Trophoblast cell (in vitro differentiated cells and primary cell): Measurements from ENCODE around the gene SAP30BP.

Source experiments
- DNase-seq, 2 donors: peaks; one replicate each; pipeline ENCODE4 v3.0.0-alpha.2; 2016
- H2AFZ ChIP-seq: 2 replicates; pipeline ENCODE4 v1.6.1; 2013; ENCODE audit warnings: low read length, moderate library complexity, mild to moderate bottlenecking; ENCODE audit not compliant: insufficient read depth, poor library complexity
- H2AK5ac ChIP-seq: 2 replicates; pipeline ENCODE4 v1.6.1; 2013; ENCODE audit warnings: mild to moderate bottlenecking, low read length
- H2BK120ac ChIP-seq: 2 replicates; pipeline ENCODE4 v1.6.1; 2013; ENCODE audit warnings: low read length, mild to moderate bottlenecking, moderate library complexity; ENCODE audit not compliant: insufficient read depth, poor library complexity
- H2BK12ac ChIP-seq: 2 replicates; pipeline ENCODE4 v1.6.1; 2013; ENCODE audit warnings: mild to moderate bottlenecking, low read length, moderate library complexity
- H2BK5ac ChIP-seq: 2 replicates; pipeline ENCODE4 v1.6.1; 2013; ENCODE audit warnings: low read length, low read depth, moderate library complexity, mild to moderate bottlenecking; ENCODE audit not compliant: poor library complexity
- H3K14ac ChIP-seq: 2 replicates; pipeline ENCODE4 v1.6.1; 2013; ENCODE audit warnings: mild to moderate bottlenecking, low read length
- H3K18ac ChIP-seq: 2 replicates; pipeline ENCODE4 v1.6.1; 2013; ENCODE audit warnings: mild to moderate bottlenecking, low read length
- H3K23ac ChIP-seq: 2 replicates; pipeline ENCODE4 v1.6.1; 2013; ENCODE audit warnings: low read length
- H3K27ac ChIP-seq: 2 replicates; pipeline ENCODE4 v1.5.1; 2013; ENCODE audit warnings: low read depth, mild to moderate bottlenecking, inconsistent platforms, low read length, moderate library complexity
- H3K27me3 ChIP-seq: 2 replicates; pipeline ENCODE4 v1.6.1; 2013; ENCODE audit warnings: inconsistent platforms, mild to moderate bottlenecking, low read length, moderate library complexity; ENCODE audit not compliant: insufficient read depth
- H3K36me3 ChIP-seq, 2 experiments: 1 replicate in 1 of 2; 2 replicates in 1 of 2; pipeline ENCODE4 v1.6.1; 2013; ENCODE audit warnings: low read length in 2 of 2, mild to moderate bottlenecking in 2 of 2, moderate library complexity in 1 of 2; ENCODE audit not compliant: insufficient read depth in 2 of 2, control insufficient read depth in 1 of 2
- H3K4ac ChIP-seq: 2 replicates; pipeline ENCODE4 v1.6.1; 2013; ENCODE audit warnings: low read depth, mild to moderate bottlenecking, low read length, moderate library complexity
- H3K4me1 ChIP-seq, 2 experiments: 1 replicate in 1 of 2; 2 replicates in 1 of 2; pipeline ENCODE4 v1.6.1; 2013; ENCODE audit warnings: low read length in 2 of 2, mild to moderate bottlenecking in 2 of 2, moderate library complexity in 1 of 2; ENCODE audit not compliant: insufficient read depth in 2 of 2, control insufficient read depth in 1 of 2
- H3K4me2 ChIP-seq: 2 replicates; pipeline ENCODE4 v1.6.1; 2013; ENCODE audit warnings: inconsistent platforms, mild to moderate bottlenecking, low read length, moderate library complexity
- H3K4me3 ChIP-seq: 2 replicates; pipeline ENCODE4 v1.5.1; 2013; ENCODE audit warnings: mild to moderate bottlenecking, low read depth, low read length, inconsistent platforms
- H3K79me1 ChIP-seq: one replicate; pipeline ENCODE4 v1.6.1; 2013; ENCODE audit warnings: low read length
- H3K79me2 ChIP-seq: 2 replicates; pipeline ENCODE4 v1.6.1; 2013; ENCODE audit warnings: low read length, mild to moderate bottlenecking; ENCODE audit not compliant: control insufficient read depth, insufficient read depth, poor library complexity
- H3K9ac ChIP-seq: 2 replicates; pipeline ENCODE4 v1.6.1; 2013; ENCODE audit warnings: mild to moderate bottlenecking, low read length
- H3K9me3 ChIP-seq: 2 replicates; pipeline ENCODE4 v1.6.1; 2013; ENCODE audit warnings: low read depth, mild to moderate bottlenecking, control low read depth, inconsistent platforms, low read length; ENCODE audit not compliant: insufficient read depth
- H4K12ac ChIP-seq: 2 replicates; pipeline ENCODE4 v1.6.1; 2013; ENCODE audit warnings: low read depth, mild to moderate bottlenecking, low read length, moderate library complexity
- H4K8ac ChIP-seq: 2 replicates; pipeline ENCODE4 v1.6.1; 2013; ENCODE audit warnings: low read depth, mild to moderate bottlenecking, low read length, moderate library complexity
- H4K91ac ChIP-seq: one replicate; pipeline ENCODE4 v1.6.1; 2013; ENCODE audit warnings: low read depth, mild to moderate bottlenecking, low read length, moderate library complexity
- WGBS: extraction: QIAGEN DNeasy Blood & Tissue Kit; methylation state at CpG from one replicate; pipeline ENCODE4 v1.1.7; 2013; ENCODE audit warnings: missing lambda C conversion rate; ENCODE audit not compliant: insufficient read length, insufficient coverage; ENCODE audit errors: extremely low coverage; 5-methylcytosine and 5-hydroxymethylcytosine counted together

Gene SAP30BP

DNA sequence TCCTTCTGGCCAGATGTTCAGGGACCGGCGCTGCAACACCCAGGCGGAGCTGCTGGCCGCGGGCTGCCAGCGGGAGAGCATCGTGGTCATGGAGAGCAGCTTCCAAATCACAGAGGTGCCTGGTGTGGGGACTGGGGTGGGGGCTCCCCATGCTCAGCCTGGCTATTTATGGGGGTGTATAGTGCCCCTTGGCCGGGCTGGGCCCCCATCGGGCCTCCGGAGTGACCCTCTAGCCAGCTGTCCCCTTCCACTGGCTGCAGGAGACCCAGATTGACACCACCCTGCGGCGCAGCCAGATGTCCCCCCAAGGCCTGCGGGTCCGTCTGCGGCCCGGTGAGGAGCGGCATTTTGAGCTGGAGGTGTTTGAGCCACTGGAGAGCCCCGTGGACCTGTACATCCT, 60.3 kb downstream of the SAP30BP start:
- Histone ChIP-seq H2BK12ac (no peak overlapping the region), H4K12ac (no peak overlapping the region), H3K4me1 (peaks cover 6 to 12% of the 10 kb centered on the region in 2 experiments), H4K91ac (no peak overlapping the region), H3K27me3 (no peaks in the 10 kb centered on the region), H3K14ac (no peak overlapping the region), H3K18ac (no peak overlapping the region), H3K36me3 (peaks cover 34 to 37% of the 10 kb centered on the region in 2 experiments), H3K27ac (no peak overlapping the region), H2BK120ac (no peak overlapping the region), H2BK5ac (no peak overlapping the region), H3K23ac (no peak overlapping the region), H2AFZ (no peak overlapping the region), H3K9ac (no peak overlapping the region), H3K9me3 (no peaks in the 10 kb centered on the region), H3K79me1 (peaks cover 4% of the 10 kb centered on the region), H3K4ac (no peak overlapping the region), H4K8ac (no peak overlapping the region), H2AK5ac (no peak overlapping the region), H3K4me2 (no peak overlapping the region), H3K79me2 (no peaks in the 10 kb centered on the region), H3K4me3 (no peak overlapping the region)
- DNase-seq, result no peak
- no CpG with 5 or more reads among the region's 18 CpGs for WGBS

DNA sequence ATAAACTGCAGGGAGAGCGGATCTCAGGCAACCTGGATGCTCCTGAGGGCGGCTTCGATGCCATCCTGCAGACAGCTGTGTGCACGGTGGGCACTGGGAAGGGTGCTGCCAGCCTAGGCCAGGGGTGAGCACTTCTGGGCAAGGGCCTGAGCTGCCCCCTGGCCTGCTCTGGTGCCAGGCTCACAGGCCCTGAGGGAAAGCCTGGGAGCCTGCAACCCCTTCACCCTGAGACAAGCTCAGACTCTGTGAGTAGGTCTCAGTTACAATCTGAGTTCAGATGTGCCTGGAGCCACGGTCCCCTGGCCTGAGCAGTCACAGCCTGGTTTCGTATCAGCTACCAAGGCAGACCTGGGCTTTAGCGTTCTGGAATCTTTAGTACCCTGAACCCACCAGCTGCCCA, 62.2 kb downstream of the SAP30BP start:
- no peak overlapping the region for H4K12ac ChIP-seq
- peaks cover 37% of the 10 kb centered on the region in 2 experiments for H3K36me3 ChIP-seq
- no peaks in the 10 kb centered on the region for H3K79me2 ChIP-seq
- H3K4me1 ChIP-seq, result no peaks in the 10 kb centered on the region
- no peak overlapping the region for H3K23ac ChIP-seq
- no peak overlapping the region for H2BK120ac ChIP-seq
- no peak overlapping the region for H3K4ac ChIP-seq
- WGBS, result no CpG with 5 or more reads among the region's 7 CpGs
- H2BK5ac ChIP-seq, result no peak overlapping the region
- no peak overlapping the region for H3K4me3 ChIP-seq
- no peak overlapping the region for H2BK12ac ChIP-seq
- no peak overlapping the region for H4K8ac ChIP-seq
- H3K9ac ChIP-seq, result no peak overlapping the region
- no peak overlapping the region for H2AFZ ChIP-seq
- no peak overlapping the region for H3K4me2 ChIP-seq
- H3K27ac ChIP-seq, result no peak overlapping the region
- no peak overlapping the region for H3K14ac ChIP-seq
- H3K79me1 ChIP-seq, result no peaks in the 10 kb centered on the region
- no peaks in the 10 kb centered on the region for H3K27me3 ChIP-seq
- DNase-seq, result no peak
- H3K18ac ChIP-seq, result no peak overlapping the region
- H4K91ac ChIP-seq, result no peak overlapping the region
- H3K9me3 ChIP-seq, result no peaks in the 10 kb centered on the region
- no peak overlapping the region for H2AK5ac ChIP-seq

DNA sequence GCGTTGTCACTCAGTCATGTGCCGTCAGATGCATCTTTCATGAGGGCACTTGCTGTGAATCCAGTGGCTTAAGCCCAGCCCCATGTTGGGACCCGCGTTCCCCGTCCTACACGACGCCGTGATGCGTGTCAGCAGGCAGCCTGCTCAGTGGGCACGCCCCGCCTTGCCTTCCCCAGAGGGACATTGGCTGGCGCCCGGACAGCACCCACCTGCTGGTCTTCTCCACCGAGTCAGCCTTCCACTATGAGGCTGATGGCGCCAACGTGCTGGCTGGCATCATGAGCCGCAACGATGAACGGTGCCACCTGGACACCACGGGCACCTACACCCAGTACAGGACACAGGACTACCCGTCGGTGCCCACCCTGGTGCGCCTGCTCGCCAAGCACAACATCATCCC, 62.9 kb downstream of the SAP30BP start:
- DNase-seq, result no peak
- H3K23ac ChIP-seq, result no peak overlapping the region
- no peak overlapping the region for H3K27ac ChIP-seq
- H3K36me3 ChIP-seq, result peaks cover 34 to 35% of the 10 kb centered on the region in 2 experiments
- H3K27me3 ChIP-seq, result no peaks in the 10 kb centered on the region
- H2AK5ac ChIP-seq, result no peak overlapping the region
- H3K4me1 ChIP-seq, result no peaks in the 10 kb centered on the region
- no CpG with 5 or more reads among the region's 24 CpGs for WGBS
- no peak overlapping the region for H3K9ac ChIP-seq
- no peak overlapping the region for H4K12ac ChIP-seq
- H3K14ac ChIP-seq, result no peak overlapping the region
- H2BK120ac ChIP-seq, result no peak overlapping the region
- H3K79me2 ChIP-seq, result no peaks in the 10 kb centered on the region
- H3K4me3 ChIP-seq, result no peak overlapping the region
- no peak overlapping the region for H2BK12ac ChIP-seq
- H3K18ac ChIP-seq, result no peak overlapping the region
- H2BK5ac ChIP-seq, result no peak overlapping the region
- H3K4ac ChIP-seq, result no peak overlapping the region
- no peaks in the 10 kb centered on the region for H3K79me1 ChIP-seq
- no peaks in the 10 kb centered on the region for H3K9me3 ChIP-seq
- no peak overlapping the region for H3K4me2 ChIP-seq
- no peak overlapping the region for H4K8ac ChIP-seq
- H4K91ac ChIP-seq, result no peak overlapping the region
- no peak overlapping the region for H2AFZ ChIP-seq

DNA sequence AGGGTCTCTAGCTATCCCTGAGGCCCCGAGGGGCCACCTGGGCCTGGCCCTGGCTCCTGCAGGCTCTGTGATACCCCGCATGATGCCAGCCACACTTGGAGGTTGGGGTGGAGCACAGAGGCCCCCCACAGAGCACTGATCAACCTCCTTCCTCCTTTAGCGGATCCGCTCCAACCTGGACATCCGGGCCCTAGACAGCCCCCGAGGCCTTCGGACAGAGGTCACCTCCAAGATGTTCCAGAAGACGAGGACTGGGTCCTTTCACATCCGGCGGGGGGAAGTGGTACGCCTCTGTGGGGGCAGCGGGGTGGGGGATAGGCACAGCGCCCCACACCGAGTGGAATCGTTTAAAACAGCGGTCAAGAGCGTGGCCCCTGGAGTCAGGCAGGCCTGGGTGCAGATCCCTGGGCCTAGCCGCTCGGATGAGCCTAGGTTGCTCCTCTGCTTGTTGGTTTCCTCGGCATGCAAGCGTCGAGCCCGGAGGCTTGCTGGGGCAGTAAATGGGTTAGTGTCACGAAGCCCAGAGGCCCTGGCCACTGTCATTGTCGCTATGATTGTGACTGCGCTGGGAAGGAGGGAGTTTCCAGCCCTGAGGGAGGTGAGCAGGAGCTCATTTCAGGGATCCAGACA, 64.1 kb downstream of the SAP30BP start:
- no peaks in the 10 kb centered on the region for H3K27me3 ChIP-seq
- no peak overlapping the region for H3K4ac ChIP-seq
- H3K27ac ChIP-seq, result no peak overlapping the region
- peaks cover 2% of the 10 kb centered on the region for H3K9me3 ChIP-seq
- no peak overlapping the region for H3K18ac ChIP-seq
- no peak overlapping the region for H3K9ac ChIP-seq
- H3K14ac ChIP-seq, result no peak overlapping the region
- no peak overlapping the region for H2AK5ac ChIP-seq
- no peak overlapping the region for H4K8ac ChIP-seq
- no CpG with 5 or more reads among the region's 26 CpGs for WGBS
- H2AFZ ChIP-seq, result no peak overlapping the region
- H2BK120ac ChIP-seq, result no peak overlapping the region
- H4K91ac ChIP-seq, result no peak overlapping the region
- no peak overlapping the region for H2BK12ac ChIP-seq
- no peak overlapping the region for H3K4me2 ChIP-seq
- no peaks in the 10 kb centered on the region for H3K79me2 ChIP-seq
- H4K12ac ChIP-seq, result no peak overlapping the region
- H3K4me1 ChIP-seq, result no peaks in the 10 kb centered on the region
- no peak overlapping the region for H2BK5ac ChIP-seq
- no peak overlapping the region for H3K4me3 ChIP-seq
- no peak for DNase-seq
- peaks cover 29 to 40% of the 10 kb centered on the region in 2 experiments for H3K36me3 ChIP-seq
- H3K79me1 ChIP-seq, result no peaks in the 10 kb centered on the region
- no peak overlapping the region for H3K23ac ChIP-seq
